AG10803 (cell line): Measurements from ENCODE around the gene ABCA2.

ENCODE experiments used
- DNase-seq: peaks from one replicate; pipeline ENCODE4 v3.0.0; 2010; ENCODE audit warnings: low read depth
- H3K4me3 ChIP-seq: 2 replicates; pipeline ENCODE4 v1.5.1; 2011; ENCODE audit warnings: mild to moderate bottlenecking, low read length, control low read depth
- CTCF ChIP-seq: conservative IDR thresholded peaks from 2 replicates; pipeline ENCODE4 v1.5.1; 2011; ENCODE audit warnings: mild to moderate bottlenecking, low read length, control low read depth, inconsistent platforms

Gene ABCA2

GRCh38 chr9:137011156-137011555, 16.9 kb downstream of the ABCA2 start:
- DNase-seq, result no peak
- no peak overlapping the region for H3K4me3 ChIP-seq
- no peak for TF ChIP-seq CTCF

- TF ChIP-seq CTCF, result no peak
- no peak for DNase-seq
- H3K4me3 ChIP-seq, result no peak overlapping the region
These were observed 17.9 kb downstream of the ABCA2 start for GRCh38 chr9:137009938-137010732.

GRCh38 chr9:137009217-137009616, 18.8 kb downstream of the ABCA2 start:
- DNase-seq, result no peak
- TF ChIP-seq CTCF, result no peak
- no peak overlapping the region for H3K4me3 ChIP-seq

GRCh38 chr9:137008312-137008711, 19.7 kb downstream of the ABCA2 start:
- no peak overlapping the region for H3K4me3 ChIP-seq
- DNase-seq, result no peak
- no peak for TF ChIP-seq CTCF

- TF ChIP-seq CTCF, result no peak
- no peak for DNase-seq
- no peak overlapping the region for H3K4me3 ChIP-seq
These were observed 20.2 kb downstream of the ABCA2 start for GRCh38 chr9:137007816-137008270.

- TF ChIP-seq CTCF, result no peak
- DNase-seq, result no peak
- H3K4me3 ChIP-seq, result no peak overlapping the region
These were observed 20.8 kb downstream of the ABCA2 start for GRCh38 chr9:137007108-137007815.
